Measurements from ENCODE around the gene GJE1. TPM values are rescaled to one million over a fixed set of nuclear protein-coding genes. Genes with fewer than 3 reads are reported as not detected.

Gene GJE1
- total RNA-seq, 1 donor from 2014 or later: not detected

DNA sequence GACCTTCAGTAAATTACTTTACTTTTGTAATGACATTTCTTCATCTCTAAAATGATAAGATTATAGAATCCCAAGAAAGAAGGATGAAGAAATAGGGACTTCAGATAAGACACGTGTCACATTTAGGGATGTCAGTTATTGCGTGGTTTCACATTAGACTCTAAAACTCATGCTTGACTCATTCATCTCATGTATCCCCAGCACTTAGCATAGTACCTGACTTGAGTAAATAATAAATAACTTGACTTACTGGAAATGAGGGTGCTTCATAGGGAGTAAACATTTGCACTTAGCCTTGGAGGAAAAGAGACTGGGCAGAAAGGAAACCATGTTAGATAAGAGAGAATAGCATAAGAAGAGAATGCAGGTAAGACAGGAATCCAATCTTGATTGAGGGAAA is 51.6 kb downstream of the GJE1 start:
- no peaks in the 10 kb centered on the region for H3F3A ChIP-seq (ENCODE audit: low read depth)
- H3K4me2 ChIP-seq: no peak overlapping the region
- DNase-seq (ENCODE audit: low spot score): no peak
- Mint-ChIP-seq H3K27me3 (ENCODE audit: insufficient read depth, low read depth) (peaks cover 2% of the 10 kb centered on the region), H3K27ac (no peak overlapping the region), H3K36me3 (peaks cover 7% of the 10 kb centered on the region), H3K4me1 (peaks cover 6% of the 10 kb centered on the region), H3K9me3 (no peaks in the 10 kb centered on the region), H3K4me3 (no peak overlapping the region)
- H4K20me1 ChIP-seq (ENCODE audit: low read depth): no peaks in the 10 kb centered on the region
- no peak overlapping the region for H3K4me3 ChIP-seq
- no peak for TF ChIP-seq EZH2 (IDR thresholded peaks at IDR 0.05)
- no peak for TF ChIP-seq EZH2phosphoT487 (IDR thresholded peaks at IDR 0.05)
- TF ChIP-seq, protein P1, sequence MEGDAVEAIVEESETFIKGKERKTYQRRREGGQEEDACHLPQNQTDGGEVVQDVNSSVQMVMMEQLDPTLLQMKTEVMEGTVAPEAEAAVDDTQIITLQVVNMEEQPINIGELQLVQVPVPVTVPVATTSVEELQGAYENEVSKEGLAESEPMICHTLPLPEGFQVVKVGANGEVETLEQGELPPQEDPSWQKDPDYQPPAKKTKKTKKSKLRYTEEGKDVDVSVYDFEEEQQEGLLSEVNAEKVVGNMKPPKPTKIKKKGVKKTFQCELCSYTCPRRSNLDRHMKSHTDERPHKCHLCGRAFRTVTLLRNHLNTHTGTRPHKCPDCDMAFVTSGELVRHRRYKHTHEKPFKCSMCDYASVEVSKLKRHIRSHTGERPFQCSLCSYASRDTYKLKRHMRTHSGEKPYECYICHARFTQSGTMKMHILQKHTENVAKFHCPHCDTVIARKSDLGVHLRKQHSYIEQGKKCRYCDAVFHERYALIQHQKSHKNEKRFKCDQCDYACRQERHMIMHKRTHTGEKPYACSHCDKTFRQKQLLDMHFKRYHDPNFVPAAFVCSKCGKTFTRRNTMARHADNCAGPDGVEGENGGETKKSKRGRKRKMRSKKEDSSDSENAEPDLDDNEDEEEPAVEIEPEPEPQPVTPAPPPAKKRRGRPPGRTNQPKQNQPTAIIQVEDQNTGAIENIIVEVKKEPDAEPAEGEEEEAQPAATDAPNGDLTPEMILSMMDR (IDR thresholded peaks at IDR 0.05): no peak
- no peaks in the 10 kb centered on the region for H3K36me3 ChIP-seq
- H3K79me2 ChIP-seq (ENCODE audit: low read depth): no peaks in the 10 kb centered on the region
- no peak overlapping the region for H3K9ac ChIP-seq
- H3K9me3 ChIP-seq (ENCODE audit: low read depth): no peaks in the 10 kb centered on the region
- no peaks in the 10 kb centered on the region for H3K27me3 ChIP-seq
- H3K27ac ChIP-seq: no peak overlapping the region
- H2AFZ ChIP-seq (replicated peaks): no peak overlapping the region
- H3K4me1 ChIP-seq: no peaks in the 10 kb centered on the region

Other genes with a start within 250 kb of the GJE1 start
- 0.09 TPM in 1 of 2 replicates, not detected in the other for gene NMBR, start 14.2 kb downstream of the GJE1 start, total RNA-seq (ENCODE audit: low replicate concordance)
- 69.2 and 92.6 TPM in 2 replicates for gene VTA1, start 14.3 kb downstream of the GJE1 start, total RNA-seq (ENCODE audit: low replicate concordance)
- gene ADGRG6, start 169.1 kb downstream of the GJE1 start, total RNA-seq (ENCODE audit: low replicate concordance): 0.39 and 0.93 TPM in 2 replicates

Data from neural progenitor cell (in vitro differentiated cells).